ENCODE measurements around the gene ATF5. TPM values are rescaled to one million over a fixed set of nuclear protein-coding genes. Genes with fewer than 3 reads are reported as not detected.

ATF5 gene
- total and polyA plus RNA-seq, 2 of the 13 experiments (the other 11 are each of a cell fraction or from before 2014, with no cell fraction given) = 5.2 to 10.3 TPM

GRCh38 chr19:49929611-49930482, 842 bp downstream of the ATF5 start (continued):
- TF ChIP-seq ZNF503 (CRISPR knock-in tag; IDR thresholded peaks at IDR 0.05) = no peak
- TF ChIP-seq NFIC (IDR thresholded peaks at IDR 0.05; ENCODE audit: low read length) = no peak
- peak; percentile 23; the same call in 1 of the 2 replicates for TF ChIP-seq ZMAT3 (CRISPR knock-in tag; conservative IDR thresholded peaks at IDR 0.05)
- no peak for TF ChIP-seq HMG20A (CRISPR knock-in tag; IDR thresholded peaks at IDR 0.05; ENCODE audit: borderline replicate concordance)
- TF ChIP-seq, protein P1, sequence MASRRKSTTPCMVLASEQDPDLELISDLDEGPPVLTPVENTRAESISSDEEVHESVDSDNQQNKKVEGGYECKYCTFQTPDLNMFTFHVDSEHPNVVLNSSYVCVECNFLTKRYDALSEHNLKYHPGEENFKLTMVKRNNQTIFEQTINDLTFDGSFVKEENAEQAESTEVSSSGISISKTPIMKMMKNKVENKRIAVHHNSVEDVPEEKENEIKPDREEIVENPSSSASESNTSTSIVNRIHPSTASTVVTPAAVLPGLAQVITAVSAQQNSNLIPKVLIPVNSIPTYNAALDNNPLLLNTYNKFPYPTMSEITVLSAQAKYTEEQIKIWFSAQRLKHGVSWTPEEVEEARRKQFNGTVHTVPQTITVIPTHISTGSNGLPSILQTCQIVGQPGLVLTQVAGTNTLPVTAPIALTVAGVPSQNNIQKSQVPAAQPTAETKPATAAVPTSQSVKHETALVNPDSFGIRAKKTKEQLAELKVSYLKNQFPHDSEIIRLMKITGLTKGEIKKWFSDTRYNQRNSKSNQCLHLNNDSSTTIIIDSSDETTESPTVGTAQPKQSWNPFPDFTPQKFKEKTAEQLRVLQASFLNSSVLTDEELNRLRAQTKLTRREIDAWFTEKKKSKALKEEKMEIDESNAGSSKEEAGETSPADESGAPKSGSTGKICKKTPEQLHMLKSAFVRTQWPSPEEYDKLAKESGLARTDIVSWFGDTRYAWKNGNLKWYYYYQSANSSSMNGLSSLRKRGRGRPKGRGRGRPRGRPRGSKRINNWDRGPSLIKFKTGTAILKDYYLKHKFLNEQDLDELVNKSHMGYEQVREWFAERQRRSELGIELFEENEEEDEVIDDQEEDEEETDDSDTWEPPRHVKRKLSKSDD (CRISPR knock-in tag; IDR thresholded peaks at IDR 0.05; ENCODE audit: low read depth) = peak; percentile 86; the same call in 1 of the 2 replicates
- peak; percentile 68 for TF ChIP-seq TFDP2 (CRISPR knock-in tag; IDR thresholded peaks at IDR 0.05)
- no peak; the same call in 1 of the 2 replicates for TF ChIP-seq LBX2 (CRISPR knock-in tag; IDR thresholded peaks at IDR 0.05; ENCODE audit: borderline replicate concordance)
- peak; percentile 87; the same call in 1 of the 2 replicates for TF ChIP-seq KDM5B (CRISPR knock-in tag; IDR thresholded peaks at IDR 0.05; ENCODE audit: borderline replicate concordance)
- TF ChIP-seq ZSCAN20 (CRISPR knock-in tag; IDR thresholded peaks at IDR 0.05; ENCODE audit: borderline replicate concordance) = 0 out of 2 replicates have a peak, but pooled peaks have one; percentile 24
- peak; percentile 88; the same call in 1 of the 2 replicates for TF ChIP-seq THAP9 (CRISPR knock-in tag; IDR thresholded peaks at IDR 0.05; ENCODE audit: borderline replicate concordance)
- 0 out of 2 replicates have a peak, but pooled peaks have one; percentile 8 for TF ChIP-seq KDM6A (CRISPR knock-in tag; IDR thresholded peaks at IDR 0.05; ENCODE audit: low read depth)
- TF ChIP-seq ZMAT5 (CRISPR knock-in tag; IDR thresholded peaks at IDR 0.05; ENCODE audit: borderline replicate concordance, low read depth) = no peak
- TF ChIP-seq SNAPC5 (CRISPR knock-in tag; IDR thresholded peaks at IDR 0.05; ENCODE audit: borderline replicate concordance) = no peak; the same call in 1 of the 2 replicates
- peak; percentile 85; the same call in 1 of the 2 replicates for TF ChIP-seq BORCS8-MEF2B (CRISPR knock-in tag; IDR thresholded peaks at IDR 0.05)
- no peak for TF ChIP-seq HOXA7 (CRISPR knock-in tag; IDR thresholded peaks at IDR 0.05)
- TF ChIP-seq ZNF253 (CRISPR knock-in tag; IDR thresholded peaks at IDR 0.05; ENCODE audit: borderline replicate concordance) = peak; percentile 93
